Tibial nerve (tissue), 4 donors: ENCODE results near the gene P3H3.

Experiments used
- CTCF ChIP-seq, 5 experiments: fragments of 200-600 bp in 3 of 5; fragments of 450-650 bp in 2 of 5; sonication (generic) in 3 of 5; IDR thresholded peaks; one replicate each; pipeline ENCODE4 v1.5.1; 2016 to 2019; ENCODE audit warnings: antibody characterized with exemption in 5 of 5, mild to moderate bottlenecking in 3 of 5, moderate library complexity in 2 of 5
- EP300 ChIP-seq, 2 donors: sonication (generic); formaldehyde crosslinking; IDR thresholded peaks; one replicate each; pipeline ENCODE4 v1.6.1; 2017; ENCODE audit warnings: antibody characterized with exemption in 2 of 2, mild to moderate bottlenecking in 1 of 2
- POLR2A ChIP-seq, 2 donors: fragments of 450-650 bp; IDR thresholded peaks; one replicate each; pipeline ENCODE4 v1.6.1; 2017; ENCODE audit warnings: antibody characterized with exemption in 2 of 2, mild to moderate bottlenecking in 2 of 2, moderate library complexity in 2 of 2

DNA sequence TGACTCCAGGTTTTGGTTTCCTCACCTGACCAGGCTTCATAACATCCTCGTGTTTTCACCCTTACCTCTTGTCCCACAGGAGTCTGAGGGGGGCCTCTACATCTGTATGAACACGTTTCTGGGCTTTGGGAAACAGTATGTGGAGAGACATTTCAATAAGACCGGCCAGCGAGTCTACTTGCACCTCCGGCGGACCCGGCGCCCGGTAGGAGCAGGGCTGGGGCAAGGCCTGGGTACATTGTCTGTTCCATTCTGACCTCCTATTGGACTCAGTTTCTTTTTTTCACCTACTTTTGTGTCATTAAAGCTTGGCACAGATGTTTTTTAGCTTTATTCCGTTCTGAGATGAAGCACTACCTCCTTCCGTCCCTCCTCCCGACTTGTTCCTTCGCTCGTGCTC lies 27.1 kb downstream of the P3H3 start:
- TF ChIP-seq POLR2A (IDR thresholded peaks at IDR 0.05) (no peak), CTCF (IDR thresholded peaks at IDR 0.05) (no peak), EP300 (IDR thresholded peaks at IDR 0.05) (no peak)
